ENCODE data around the gene CACNG1.

Gene CACNG1

GRCh38 chr17:67044016-67044772 is at the start of gene CACNG1:
TSS of gene CACNG1 (plus strand) at chr17:67044554. CDS start at chr17:67044661, 107 bp downstream.
- DNase-seq: no peak
- H3K9me3 Mint-ChIP-seq: peaks cover 23% of the 10 kb centered on the region
- no peak within 1 kb of the TSS for H3K4me3 Mint-ChIP-seq
- peaks cover 18% of the 10 kb centered on the region for H3K4me1 Mint-ChIP-seq
- TF ChIP-seq CTCF (IDR thresholded peaks at IDR 0.05): no peak
- peaks cover 24% of the 10 kb centered on the region for H3K27me3 Mint-ChIP-seq (ENCODE audit: low read depth, poor library complexity)
- H3K36me3 Mint-ChIP-seq (ENCODE audit: low read depth): peaks cover 6% of the 10 kb centered on the region
- H3K27ac Mint-ChIP-seq: no peak within 1 kb of the TSS

- no peak for TF ChIP-seq CTCF (IDR thresholded peaks at IDR 0.05)
- Mint-ChIP-seq H3K27me3 (ENCODE audit: low read depth, poor library complexity) (peaks cover 15% of the 10 kb centered on the region), H3K4me3 (no peak overlapping the region), H3K36me3 (ENCODE audit: low read depth) (peaks cover 4% of the 10 kb centered on the region), H3K27ac (peak overlapping the region; percentile 76), H3K4me1 (peaks cover 8% of the 10 kb centered on the region), H3K9me3 (no peaks in the 10 kb centered on the region)
- no peak for DNase-seq
These were observed 49.3 kb upstream of the CACNG1 start for GRCh38 chr17:66994930-66995535.

- H3K4me1 Mint-ChIP-seq: peaks cover 7% of the 10 kb centered on the region
- peaks cover 4% of the 10 kb centered on the region for H3K36me3 Mint-ChIP-seq (ENCODE audit: low read depth)
- TF ChIP-seq CTCF (IDR thresholded peaks at IDR 0.05): no peak
- H3K27ac Mint-ChIP-seq: no peak overlapping the region
- H3K9me3 Mint-ChIP-seq: peaks cover 7% of the 10 kb centered on the region
- peaks cover 15% of the 10 kb centered on the region for H3K27me3 Mint-ChIP-seq (ENCODE audit: low read depth, poor library complexity)
- DNase-seq: no peak
- H3K4me3 Mint-ChIP-seq: no peak overlapping the region
These were observed 48.4 kb upstream of the CACNG1 start for GRCh38 chr17:66995944-66996343.

GRCh38 chr17:66996926-66997325 is 47.4 kb upstream of the CACNG1 start:
- Mint-ChIP-seq H3K27me3 (ENCODE audit: low read depth, poor library complexity) (peaks cover 12% of the 10 kb centered on the region), H3K9me3 (peaks cover 12% of the 10 kb centered on the region), H3K27ac (no peak overlapping the region), H3K36me3 (ENCODE audit: low read depth) (peaks cover 4% of the 10 kb centered on the region), H3K4me1 (no peaks in the 10 kb centered on the region), H3K4me3 (no peak overlapping the region)
- TF ChIP-seq CTCF (IDR thresholded peaks at IDR 0.05): no peak
- no peak for DNase-seq

GRCh38 chr17:67003231-67003630 is 41.1 kb upstream of the CACNG1 start:
- Mint-ChIP-seq H3K4me1 (no peaks in the 10 kb centered on the region), H3K4me3 (no peak overlapping the region), H3K27me3 (ENCODE audit: low read depth, poor library complexity) (peaks cover 6% of the 10 kb centered on the region), H3K9me3 (peaks cover 12% of the 10 kb centered on the region), H3K36me3 (ENCODE audit: low read depth) (peaks cover 4% of the 10 kb centered on the region), H3K27ac (no peak overlapping the region)
- no peak for TF ChIP-seq CTCF (IDR thresholded peaks at IDR 0.05)
- no peak for DNase-seq
